LNCaP clone FGC (cell line): ENCODE measurements around the gene FGF10.

ENCODE experiments used
- DNase-seq: peaks from one replicate; pipeline ENCODE4 v3.0.0-alpha.2; 2011; ENCODE audit warnings: low read depth
- H3K4me3 ChIP-seq: 2 replicates; pipeline ENCODE4 v1.5.1; 2011; ENCODE audit warnings: mild to moderate bottlenecking, low read depth, low read length, control low read depth
- CTCF ChIP-seq: IDR thresholded peaks from 2 replicates; pipeline ENCODE4 v1.5.1; 2012; ENCODE audit warnings: mild to moderate bottlenecking; ENCODE audit not compliant: control insufficient read depth, insufficient read depth; ENCODE audit errors: extremely low read depth

FGF10 gene

GRCh38 chr5:44390351-44390750 is 1.1 kb upstream of the FGF10 start:
- no peak for DNase-seq
- no peak for TF ChIP-seq CTCF
- no peak overlapping the region for H3K4me3 ChIP-seq

GRCh38 chr5:44389823-44390143 is 563 bp upstream of the FGF10 start:
- H3K4me3 ChIP-seq = no peak overlapping the region
- no peak for TF ChIP-seq CTCF
- no peak for DNase-seq

- TF ChIP-seq CTCF = no peak
- no peak overlapping the region for H3K4me3 ChIP-seq
- no peak for DNase-seq
Measured at GRCh38 chr5:44388321-44389089, 715 bp downstream of the FGF10 start.

- no peak overlapping the region for H3K4me3 ChIP-seq
- TF ChIP-seq CTCF = no peak
- no peak for DNase-seq
Measured at GRCh38 chr5:44387921-44388320, 1.3 kb downstream of the FGF10 start.

- DNase-seq = no peak
- TF ChIP-seq CTCF = no peak
- H3K4me3 ChIP-seq = no peak overlapping the region
Measured at GRCh38 chr5:44387406-44387805, 1.8 kb downstream of the FGF10 start.

GRCh38 chr5:44385291-44385900 is 3.8 kb downstream of the FGF10 start:
- DNase-seq = no peak
- H3K4me3 ChIP-seq = no peak overlapping the region
- no peak for TF ChIP-seq CTCF

GRCh38 chr5:44384816-44385215 is 4.4 kb downstream of the FGF10 start:
- DNase-seq = no peak
- no peak for TF ChIP-seq CTCF
- no peak overlapping the region for H3K4me3 ChIP-seq
